ENCODE results near the gene CASP7.
A peak's percentile ranks its signal among the peaks of the same experiment; 100 is the strongest.
"Not testable (repeated sequence)": the region's sequence is repeated elsewhere in the genome, so short reads cannot be mapped to it uniquely, and the experiment has no call there.

CASP7 gene

DNA sequence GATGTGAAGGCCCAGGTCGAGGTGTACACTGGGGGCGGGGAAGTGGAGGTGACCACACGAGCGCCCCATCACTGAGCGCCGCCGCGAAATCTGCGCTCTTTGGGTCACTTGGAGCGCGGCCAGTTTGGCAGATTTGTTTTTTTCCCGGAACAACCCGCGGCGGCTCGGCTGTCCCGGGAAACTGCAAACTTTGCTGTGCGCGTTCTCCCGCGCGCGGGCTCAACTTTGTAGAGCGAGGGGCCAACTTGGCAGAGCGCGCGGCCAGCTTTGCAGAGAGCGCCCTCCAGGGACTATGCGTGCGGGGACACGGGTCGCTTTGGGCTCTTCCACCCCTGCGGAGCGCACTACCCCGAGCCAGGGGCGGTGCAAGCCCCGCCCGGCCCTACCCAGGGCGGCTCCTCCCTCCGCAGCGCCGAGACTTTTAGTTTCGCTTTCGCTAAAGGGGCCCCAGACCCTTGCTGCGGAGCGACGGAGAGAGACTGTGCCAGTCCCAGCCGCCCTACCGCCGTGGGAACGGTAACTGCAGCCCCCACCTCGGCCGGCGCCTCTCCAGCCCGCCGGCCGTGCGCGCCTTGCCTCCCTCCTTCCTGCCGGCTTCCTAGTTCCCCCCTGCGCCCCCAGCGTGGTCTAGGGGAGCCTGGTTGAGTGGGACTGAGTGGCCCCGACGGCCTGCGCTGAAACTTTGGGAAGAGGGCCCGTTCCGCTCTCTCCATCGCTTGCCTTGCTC, at the start of gene CASP7:
CASP7 (plus strand) TSS at position 450 of the 727 bp plus-strand sequence. CDS start 17,582 bp downstream, outside the sequence.
- DNase-seq, result peak; percentile 64

DNA sequence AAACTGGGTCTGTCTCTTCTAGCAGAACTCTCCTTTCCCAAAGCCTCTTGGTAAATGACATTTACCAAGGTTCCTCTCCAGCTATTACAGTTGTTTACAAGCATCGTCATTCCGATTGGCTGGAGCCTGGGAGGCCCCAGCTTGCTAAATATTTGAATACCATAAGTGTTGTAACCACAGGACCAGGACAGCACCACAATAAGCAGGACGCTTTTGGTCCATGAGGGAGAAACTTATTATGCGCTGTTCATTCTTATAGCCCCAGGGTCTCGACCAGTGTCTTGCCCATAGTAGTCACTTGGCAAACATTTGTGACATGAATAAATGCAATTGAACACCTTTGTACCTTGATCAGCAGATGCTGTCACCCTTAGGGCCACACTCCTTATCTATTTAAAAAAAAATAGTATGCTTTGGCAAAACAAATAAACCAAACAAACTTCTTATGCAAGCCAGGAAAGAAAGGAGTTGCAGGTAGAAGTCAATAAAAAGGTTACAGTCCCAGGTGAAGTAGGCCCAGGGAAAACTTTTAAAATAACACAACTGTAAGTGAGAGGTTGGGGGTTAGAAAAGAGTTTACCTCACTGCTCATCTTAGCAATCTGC, 48.7 kb upstream of the CASP7 start:
- DNase-seq, result no peak

- no peak for DNase-seq
Measured at GRCh38 chr10:113631684-113632367, 47.9 kb upstream of the CASP7 start.

DNA sequence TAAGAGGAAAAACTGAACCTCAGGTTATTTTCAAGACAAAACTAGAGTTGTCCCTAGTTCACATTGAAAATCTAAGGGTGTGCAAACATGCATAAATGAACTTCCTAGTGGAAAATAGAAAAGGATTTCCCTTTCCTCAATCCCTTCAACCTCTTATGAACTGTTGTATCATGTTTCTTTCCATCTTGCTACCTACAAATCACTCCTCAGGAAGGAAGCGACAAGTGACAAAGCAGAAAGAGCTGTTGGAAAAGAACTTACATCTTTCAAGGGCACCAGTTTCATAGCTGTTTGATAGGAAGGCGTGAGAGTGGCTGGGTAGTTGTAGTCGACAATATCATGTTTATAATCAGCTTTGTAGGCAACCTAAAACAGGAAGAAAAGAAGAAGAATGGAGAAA, 39.7 kb upstream of the CASP7 start:
- no peak for DNase-seq

DNA sequence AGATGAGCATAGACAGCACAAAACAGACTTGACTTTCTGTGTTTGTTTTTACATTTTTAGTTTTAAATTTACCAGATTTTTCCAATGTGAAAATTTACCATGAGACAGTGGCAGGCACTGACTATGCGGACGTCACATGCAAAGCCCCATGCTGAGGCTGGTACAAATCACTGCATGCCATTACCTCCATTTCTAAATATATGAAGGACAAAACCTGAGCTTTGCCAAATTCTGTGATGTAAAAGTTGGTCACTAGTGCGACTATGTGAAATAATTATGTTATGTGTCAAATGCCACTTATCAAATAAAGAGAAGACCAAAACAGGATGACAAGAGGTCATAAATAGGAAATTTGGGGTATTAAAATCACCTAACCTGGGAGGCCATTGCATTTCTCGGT, 38.0 kb upstream of the CASP7 start:
- DNase-seq, result no peak

GRCh38 chr10:113643183-113643582, 36.5 kb upstream of the CASP7 start:
- no peak for DNase-seq

DNA sequence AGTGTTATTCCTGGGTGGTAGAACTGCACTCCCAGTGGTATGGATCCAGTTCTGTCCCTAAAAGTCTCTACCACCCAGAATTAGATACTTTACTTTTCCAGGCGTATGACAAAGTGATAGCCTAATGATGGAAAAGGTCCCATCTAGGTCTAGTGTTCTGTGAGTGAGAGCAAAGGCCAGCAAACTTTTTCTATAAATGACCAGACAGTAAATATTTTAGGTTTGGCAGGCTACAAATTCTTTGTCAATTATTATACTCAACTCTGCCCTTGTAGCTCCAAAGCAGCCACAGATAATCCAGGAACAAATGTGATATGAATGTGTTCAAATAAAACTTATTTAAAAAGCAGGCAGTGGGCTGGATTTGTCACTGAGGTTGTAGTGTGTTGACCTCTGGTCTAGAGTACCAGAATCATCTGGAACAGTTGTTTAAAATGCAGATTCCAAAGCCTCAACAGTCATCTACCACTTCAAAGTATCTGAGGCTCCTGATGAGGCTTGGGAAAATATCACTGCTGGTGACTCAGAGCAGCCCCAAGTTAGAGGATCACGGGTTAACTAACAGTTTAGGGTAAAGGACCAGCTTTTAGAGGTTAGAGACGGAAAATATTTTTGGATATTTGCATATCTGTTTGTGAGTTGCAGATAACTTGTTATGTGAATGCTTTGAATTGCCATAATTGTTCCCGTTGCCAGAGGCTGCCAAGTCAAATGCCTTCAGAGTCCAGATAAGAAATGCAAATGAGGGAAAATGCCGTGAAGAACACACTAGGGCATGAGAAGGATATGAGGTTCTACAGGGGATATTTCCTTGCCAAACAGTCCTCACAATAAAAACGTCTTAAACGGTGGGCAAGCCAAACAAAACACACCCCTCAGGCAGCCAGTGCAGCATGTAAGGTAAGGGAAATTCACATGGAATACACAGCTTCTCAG, 35.3 kb upstream of the CASP7 start:
- no peak for DNase-seq

GRCh38 chr10:113646336-113647201, 33.1 kb upstream of the CASP7 start:
- peak; percentile 3 for DNase-seq

DNA sequence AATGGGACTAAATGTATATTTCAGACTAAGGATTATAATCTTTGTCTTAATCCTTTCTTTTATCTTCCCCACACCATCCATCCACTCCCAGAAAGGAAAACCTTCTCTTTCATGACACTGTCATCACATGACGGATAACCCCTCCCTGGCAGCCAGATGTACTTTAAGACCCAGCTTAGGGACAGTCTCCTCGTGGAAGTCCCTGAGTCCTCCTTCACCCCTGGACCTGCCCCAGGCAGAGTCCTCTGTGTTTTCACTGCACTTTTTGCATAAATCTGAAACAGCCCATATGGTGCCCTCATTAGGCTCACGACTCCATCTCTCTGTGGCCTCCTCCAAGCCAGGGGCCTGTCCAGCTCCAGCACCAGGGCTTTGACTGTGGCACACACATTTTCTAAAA, 31.9 kb upstream of the CASP7 start:
- DNase-seq, result no peak

GRCh38 chr10:113648478-113648877, 31.2 kb upstream of the CASP7 start:
- peak; percentile 16 for DNase-seq

- no peak for DNase-seq
Measured at GRCh38 chr10:113650172-113650571, 29.5 kb upstream of the CASP7 start.

- DNase-seq, result no peak
Measured at GRCh38 chr10:113651021-113651420, 28.7 kb upstream of the CASP7 start.

DNA sequence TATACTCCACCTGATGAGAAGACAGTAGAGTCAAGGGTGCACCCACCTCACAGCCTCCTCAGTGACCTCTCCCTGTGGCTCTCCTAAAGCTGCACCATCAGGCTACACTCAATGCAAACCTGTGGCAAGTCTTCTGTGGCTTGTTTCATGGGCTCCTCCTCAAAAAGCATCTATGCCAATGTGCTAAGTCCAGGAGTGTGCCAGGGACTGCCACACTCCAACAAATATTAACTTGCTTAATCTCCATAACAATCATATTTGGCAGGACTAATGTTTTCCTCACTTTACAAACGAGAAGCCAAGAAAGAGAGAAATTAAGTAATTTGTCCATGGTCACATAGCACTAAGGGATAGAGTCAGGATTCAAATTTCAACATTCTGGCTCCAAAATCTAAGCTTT, 27.8 kb upstream of the CASP7 start:
- DNase-seq, result no peak

DNA sequence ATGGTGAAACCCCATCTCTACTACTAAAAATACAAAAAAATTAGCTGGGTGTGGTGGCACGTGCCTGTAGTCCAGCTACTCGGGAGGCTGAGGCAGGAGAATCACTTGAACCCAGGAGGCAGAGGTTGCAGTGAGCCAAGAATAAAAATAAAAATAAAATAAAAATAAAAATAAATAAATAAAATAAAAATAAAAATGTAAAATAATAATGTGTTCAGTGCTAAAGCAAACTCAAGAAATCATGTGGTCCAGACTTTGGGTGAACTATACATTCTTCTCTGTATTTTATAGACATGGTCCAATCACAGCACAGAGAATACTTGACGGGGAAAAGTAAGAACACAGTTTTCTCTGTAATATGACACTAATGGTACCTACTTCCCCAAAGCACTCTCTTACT, 27.3 kb upstream of the CASP7 start:
- DNase-seq, result not testable (repeated sequence)

DNA sequence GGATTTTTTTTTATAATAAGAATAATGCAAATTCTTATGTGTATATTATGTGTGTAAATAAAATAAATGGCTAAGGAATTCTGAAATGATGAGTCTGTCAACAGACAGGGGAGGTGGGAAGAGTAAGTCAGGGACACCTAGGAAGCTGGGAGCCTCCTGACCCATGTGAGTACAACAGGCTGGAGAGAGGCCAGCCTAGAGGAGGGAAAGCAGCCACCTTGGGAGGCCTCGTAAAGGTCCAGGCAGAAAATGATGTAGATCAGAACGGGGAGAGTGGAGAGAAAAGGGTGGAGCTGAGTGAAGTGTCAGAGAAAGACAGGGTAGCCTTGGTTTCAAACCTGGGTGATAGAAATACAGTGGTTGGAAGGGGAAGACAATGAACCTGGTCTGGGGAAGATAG, 22.8 kb upstream of the CASP7 start:
- DNase-seq, result no peak

- no peak for DNase-seq
Measured at GRCh38 chr10:113657544-113657943, 22.2 kb upstream of the CASP7 start.

GRCh38 chr10:113661332-113661731, 18.4 kb upstream of the CASP7 start:
- no peak for DNase-seq

GRCh38 chr10:113663142-113663541, 16.6 kb upstream of the CASP7 start:
- no peak for DNase-seq

- no peak for DNase-seq
Measured at GRCh38 chr10:113663908-113664307, 15.8 kb upstream of the CASP7 start, which contains the start of gene NRAP. TSS of gene NRAP (minus strand) at chr10:113664041. CDS start at chr10:113663882, 159 bp downstream.

- no peak for DNase-seq
Measured at GRCh38 chr10:113665352-113665751, 14.4 kb upstream of the CASP7 start.

DNA sequence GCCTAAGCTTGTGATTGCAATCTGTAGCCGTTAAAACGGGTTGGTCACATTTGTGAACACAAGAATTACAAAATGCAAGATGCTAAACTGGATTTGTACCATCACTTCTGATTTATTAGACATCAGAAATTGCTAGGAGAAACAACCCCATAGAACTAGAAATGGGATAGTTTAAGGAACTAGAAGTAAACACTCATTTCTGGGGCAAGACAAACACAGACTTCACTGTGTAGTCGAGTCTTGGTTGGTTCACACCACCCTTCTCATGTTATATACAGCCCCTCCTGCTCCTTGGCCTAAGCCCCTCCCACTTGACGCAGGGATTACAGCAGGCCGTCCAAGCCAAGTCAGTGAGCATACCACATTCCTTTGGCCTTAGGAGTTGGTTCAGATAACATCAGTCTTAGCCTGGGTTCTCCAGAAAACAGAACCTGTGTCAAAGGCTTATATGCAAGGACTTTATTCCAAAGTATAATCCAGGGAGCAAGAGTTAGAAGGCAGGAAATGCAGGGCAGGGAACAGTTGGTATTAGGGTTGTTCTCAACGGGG, 13.8 kb upstream of the CASP7 start:
- peak; percentile 77 for DNase-seq
